Erythroblast (primary cell): ENCODE results near the gene HDDC3.
A peak's percentile ranks its signal among the peaks of the same experiment; 100 is the strongest.

ENCODE experiments used
- DNase-seq, 2 experiments: peaks; one replicate each; lab custom pipeline; 2025; lab: John Stamatoyannopoulos, UW
- GATA1 ChIP-seq: IDR thresholded peaks from 2 replicates; pipeline ENCODE4 v1.6.1; 2011; ENCODE audit warnings: low read depth, mild to moderate bottlenecking, control low read depth, low read length, moderate library complexity
- POLR2A ChIP-seq: IDR thresholded peaks from 2 replicates; pipeline ENCODE4 v1.6.1; 2011; ENCODE audit warnings: mild to moderate bottlenecking, low read length

The HDDC3 gene

GRCh38 chr15:90892023-90892422, 40.3 kb downstream of the HDDC3 start:
- TF ChIP-seq POLR2A (no peak), GATA1 (no peak)
- no peak for DNase-seq

DNA sequence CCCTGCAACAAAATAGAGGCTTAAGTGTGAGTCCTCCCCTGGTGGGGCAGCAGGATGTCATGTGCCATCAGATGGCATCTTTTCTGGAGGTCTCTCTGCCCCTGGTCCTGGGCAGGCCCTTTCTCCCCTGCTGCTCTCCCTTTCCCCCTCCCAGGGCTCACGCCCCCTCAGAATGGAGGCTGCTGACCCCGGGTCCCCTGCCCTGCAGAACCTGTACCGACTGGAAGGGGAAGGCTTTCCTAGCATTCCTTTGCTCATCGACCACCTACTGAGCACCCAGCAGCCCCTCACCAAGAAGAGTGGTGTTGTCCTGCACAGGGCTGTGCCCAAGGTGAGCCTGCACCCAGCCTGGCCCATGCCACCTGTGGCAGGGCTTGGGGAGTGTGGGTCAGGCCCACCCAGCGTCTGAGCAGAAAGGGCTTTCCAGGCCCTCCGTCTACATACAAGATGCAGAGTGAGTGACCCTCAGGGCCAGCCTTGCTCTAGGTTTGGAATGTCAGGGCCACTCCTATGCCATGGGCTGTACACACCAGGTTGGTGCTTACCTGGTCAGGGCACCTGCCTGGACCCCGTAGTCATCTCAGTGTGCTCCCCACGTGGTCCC, 40.9 kb downstream of the HDDC3 start:
- no peak for TF ChIP-seq GATA1
- no peak for TF ChIP-seq POLR2A
- DNase-seq = no peak

DNA sequence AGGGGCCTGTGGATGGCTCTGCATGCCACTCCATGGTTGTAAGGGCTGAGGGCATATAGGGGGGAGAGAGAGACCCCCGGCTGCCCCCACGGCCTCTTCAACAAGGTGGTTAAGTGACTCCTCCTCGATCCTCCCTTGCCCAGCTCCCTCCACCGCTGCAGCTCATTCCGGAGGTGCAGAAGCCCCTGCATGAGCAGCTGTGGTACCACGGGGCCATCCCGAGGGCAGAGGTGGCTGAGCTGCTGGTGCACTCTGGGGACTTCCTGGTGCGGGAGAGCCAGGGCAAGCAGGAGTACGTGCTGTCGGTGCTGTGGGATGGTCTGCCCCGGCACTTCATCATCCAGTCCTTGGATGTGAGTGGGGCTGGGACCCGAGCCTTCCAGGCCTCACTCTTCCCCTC, 41.5 kb downstream of the HDDC3 start:
- DNase-seq = no peak
- TF ChIP-seq GATA1 = no peak
- TF ChIP-seq POLR2A = no peak

DNA sequence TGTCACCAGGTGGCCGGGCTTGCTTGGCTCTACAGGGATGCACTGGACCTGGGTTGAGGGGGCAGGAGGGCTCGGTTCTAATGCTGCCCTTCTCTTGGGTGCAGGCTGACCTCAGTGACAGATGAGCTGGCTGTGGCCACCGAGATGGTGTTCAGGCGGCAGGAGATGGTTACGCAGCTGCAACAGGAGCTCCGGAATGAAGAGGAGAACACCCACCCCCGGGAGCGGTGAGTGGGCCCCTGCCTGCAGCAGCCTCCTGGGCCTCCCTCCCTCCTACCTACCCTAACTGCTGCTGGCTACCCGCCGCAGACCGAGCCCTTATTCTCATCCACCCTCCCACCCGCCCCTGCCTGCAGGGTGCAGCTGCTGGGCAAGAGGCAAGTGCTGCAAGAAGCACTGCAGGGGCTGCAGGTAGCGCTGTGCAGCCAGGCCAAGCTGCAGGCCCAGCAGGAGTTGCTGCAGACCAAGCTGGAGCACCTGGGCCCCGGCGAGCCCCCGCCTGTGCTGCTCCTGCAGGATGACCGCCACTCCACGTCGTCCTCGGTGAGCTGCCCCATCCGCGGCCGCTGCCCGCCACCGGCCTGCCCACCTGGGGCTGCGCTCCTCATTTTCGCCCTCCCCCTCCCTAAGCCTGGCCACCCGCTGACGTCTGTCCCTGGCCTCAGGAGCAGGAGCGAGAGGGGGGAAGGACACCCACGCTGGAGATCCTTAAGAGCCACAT, 42.5 kb downstream of the HDDC3 start:
- TF ChIP-seq GATA1 (no peak), POLR2A (no peak)
- no peak for DNase-seq

GRCh38 chr15:90889313-90889730, 43.0 kb downstream of the HDDC3 start:
- DNase-seq = no peak
- no peak for TF ChIP-seq GATA1
- no peak for TF ChIP-seq POLR2A

- no peak for TF ChIP-seq GATA1
- no peak for TF ChIP-seq POLR2A
- DNase-seq = no peak
These were observed 45.3 kb downstream of the HDDC3 start for GRCh38 chr15:90887037-90887481.

GRCh38 chr15:90886291-90886614, 46.1 kb downstream of the HDDC3 start:
- TF ChIP-seq POLR2A (no peak), GATA1 (no peak)
- DNase-seq = no peak

DNA sequence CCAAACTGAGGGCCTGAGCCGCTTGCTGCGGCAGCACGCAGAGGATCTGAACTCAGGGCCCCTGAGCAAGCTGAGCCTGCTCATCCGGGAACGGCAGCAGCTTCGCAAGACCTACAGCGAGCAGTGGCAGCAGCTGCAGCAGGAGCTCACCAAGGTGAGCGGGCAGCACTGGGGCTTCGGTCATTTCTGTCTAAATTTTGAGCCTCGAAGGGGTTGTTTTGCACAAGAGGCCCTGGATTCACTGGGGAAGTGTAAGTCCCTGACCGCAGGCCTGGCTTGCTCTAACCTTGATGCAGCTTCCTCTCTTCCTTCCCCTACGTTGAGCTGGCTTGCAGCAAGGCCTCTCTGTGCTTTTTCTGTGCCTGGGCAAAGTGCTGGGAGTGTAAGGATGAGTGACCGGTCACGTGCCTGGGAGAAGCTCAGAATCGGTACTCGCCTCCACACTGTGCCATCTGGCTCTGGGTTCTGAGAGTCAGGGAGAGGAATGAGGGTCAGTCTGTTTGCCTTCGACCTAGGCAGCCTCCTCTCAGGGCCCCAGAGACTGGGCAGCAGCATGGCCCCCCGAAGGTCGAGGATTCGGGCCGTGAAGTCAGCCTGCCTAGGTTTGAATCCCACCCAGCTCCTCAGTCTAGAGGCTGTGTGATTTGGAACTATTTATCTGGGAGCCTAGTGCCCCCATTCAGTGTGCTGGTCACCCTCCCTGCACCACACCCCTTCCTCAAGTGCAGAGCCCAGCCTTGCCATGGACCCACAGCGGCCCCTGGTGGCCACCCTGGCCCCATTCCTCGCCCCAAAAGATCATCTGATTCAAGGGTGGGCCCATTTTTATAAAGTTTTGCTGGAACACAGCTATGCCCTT, 46.7 kb downstream of the HDDC3 start:
- TF ChIP-seq GATA1 (no peak), POLR2A (no peak)
- DNase-seq = peak; percentile 87 to 92

GRCh38 chr15:90884719-90885431, 47.5 kb downstream of the HDDC3 start:
- no peak for TF ChIP-seq POLR2A
- no peak for TF ChIP-seq GATA1
- DNase-seq = peak; percentile 49 to 59

DNA sequence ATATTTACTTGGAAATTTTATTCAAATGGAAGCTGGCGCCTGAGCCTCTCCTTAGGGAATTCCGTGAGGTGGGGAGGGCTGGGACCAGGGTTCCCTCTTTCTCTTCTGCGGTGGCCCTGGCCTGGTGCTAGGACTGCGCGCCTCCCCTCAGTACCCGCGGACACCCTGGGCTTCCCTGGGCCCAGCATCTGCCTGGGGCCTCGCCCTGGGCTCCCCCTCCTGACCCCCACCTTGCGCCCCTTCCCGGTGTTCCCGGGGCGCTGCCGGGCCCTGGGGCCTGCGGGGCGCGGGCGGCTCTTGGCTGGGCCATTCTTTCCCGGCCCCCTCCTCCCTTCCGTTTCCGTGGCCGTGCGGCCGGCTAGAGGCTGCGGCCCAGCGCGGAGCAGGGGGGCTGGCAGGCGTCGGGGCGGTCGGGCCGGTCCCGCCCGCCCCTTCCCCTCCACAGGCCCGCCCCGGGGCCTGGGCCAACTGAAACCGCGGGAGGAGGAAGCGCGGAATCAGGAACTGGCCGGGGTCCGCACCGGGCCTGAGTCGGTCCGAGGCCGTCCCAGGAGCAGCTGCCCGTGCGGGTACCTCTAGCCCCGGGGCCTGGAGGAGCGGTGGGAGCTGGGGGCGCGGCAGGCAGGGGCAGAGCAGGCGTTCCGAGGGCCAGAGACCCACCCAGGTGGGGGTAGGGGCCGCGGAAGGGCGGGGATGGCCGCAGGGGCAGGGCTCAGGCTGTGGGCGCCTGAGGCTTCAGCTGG, 48.2 kb downstream of the HDDC3 start, which contains the start of gene FES:
TSS of gene FES (plus strand) at position 529 of the 743 bp plus-strand sequence. CDS start 542 bp downstream, outside the sequence.
- TF ChIP-seq POLR2A (no peak), GATA1 (no peak)
- DNase-seq = peak; percentile 49 to 64

DNA sequence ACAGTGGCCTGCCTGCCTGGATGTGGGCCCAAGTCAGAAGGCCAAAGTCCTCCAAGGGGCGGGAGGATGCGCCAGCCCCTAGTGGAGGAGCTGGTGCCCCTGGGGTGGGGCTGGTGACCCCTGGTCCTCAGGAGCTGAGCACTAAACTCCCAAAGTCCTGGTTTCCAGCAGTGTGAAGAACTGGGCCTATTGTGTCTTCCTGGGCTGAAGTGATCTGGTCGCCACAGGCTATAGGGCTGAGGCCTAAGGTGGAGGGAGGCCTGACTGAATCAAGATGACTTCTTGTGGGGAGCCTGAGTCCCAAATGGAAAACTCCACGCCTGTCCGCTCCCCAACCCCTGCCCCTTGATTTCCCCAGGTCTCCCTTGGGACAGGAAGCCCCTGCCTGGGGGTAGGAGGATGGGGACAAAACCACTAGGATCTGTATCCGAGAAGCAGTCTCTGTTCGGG, 48.8 kb downstream of the HDDC3 start:
- no peak for TF ChIP-seq POLR2A
- TF ChIP-seq GATA1 = no peak
- peak; percentile 27 to 47 for DNase-seq

DNA sequence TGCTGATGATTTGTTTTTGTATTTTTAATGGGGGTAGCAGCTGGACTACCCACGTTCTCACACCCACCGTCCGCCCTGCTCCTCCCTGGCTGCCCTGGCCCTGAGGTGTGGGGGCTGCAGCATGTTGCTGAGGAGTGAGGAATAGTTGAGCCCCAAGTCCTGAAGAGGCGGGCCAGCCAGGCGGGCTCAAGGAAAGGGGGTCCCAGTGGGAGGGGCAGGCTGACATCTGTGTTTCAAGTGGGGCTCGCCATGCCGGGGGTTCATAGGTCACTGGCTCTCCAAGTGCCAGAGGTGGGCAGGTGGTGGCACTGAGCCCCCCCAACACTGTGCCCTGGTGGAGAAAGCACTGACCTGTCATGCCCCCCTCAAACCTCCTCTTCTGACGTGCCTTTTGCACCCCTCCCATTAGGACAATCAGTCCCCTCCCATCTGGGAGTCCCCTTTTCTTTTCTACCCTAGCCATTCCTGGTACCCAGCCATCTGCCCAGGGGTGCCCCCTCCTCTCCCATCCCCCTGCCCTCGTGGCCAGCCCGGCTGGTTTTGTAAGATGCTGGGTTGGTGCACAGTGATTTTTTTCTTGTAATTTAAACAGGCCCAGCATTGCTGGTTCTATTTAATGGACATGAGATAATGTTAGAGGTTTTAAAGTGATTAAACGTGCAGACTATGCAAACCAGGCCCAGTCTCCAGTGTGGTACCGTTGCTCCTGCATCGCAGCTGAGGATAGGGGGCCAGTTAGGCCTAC, 49.4 kb downstream of the HDDC3 start:
- no peak for DNase-seq
- no peak for TF ChIP-seq POLR2A
- TF ChIP-seq GATA1 = no peak
